SJSA1 (cell line): ENCODE measurements around the gene ANKRD13A. TPM values are rescaled to one million over a fixed set of nuclear protein-coding genes. Genes with fewer than 3 reads are reported as not detected.
"Not testable (repeated sequence)": the region's sequence is repeated elsewhere in the genome, so short reads cannot be mapped to it uniquely, and the experiment has no call there.

Experiments
- DNase-seq, 2 experiments: peaks; one replicate each; pipeline ENCODE4 v3.0.0-alpha.2; 2015 to 2020; ENCODE audit warnings: low spot score in 2 of 2, low read depth in 1 of 2
- H3K27ac ChIP-seq: fragments of 250-450 bp; sonication (Bioruptor Pico); 2 replicates; pipeline ENCODE4 v1.5.1; 2020; ENCODE audit warnings: mild to moderate bottlenecking, moderate library complexity
- H3K27me3 ChIP-seq: fragments of 250-450 bp; sonication (Bioruptor Pico); replicated peaks from 2 replicates; pipeline ENCODE4 v1.5.1; 2020; ENCODE audit warnings: mild to moderate bottlenecking, moderate library complexity
- H3K36me3 ChIP-seq: fragments of 250-450 bp; sonication (Bioruptor Pico); 2 replicates; pipeline ENCODE4 v1.5.1; 2020; ENCODE audit warnings: mild to moderate bottlenecking
- H3K4me1 ChIP-seq: fragments of 250-450 bp; sonication (Bioruptor Pico); replicated peaks from 2 replicates; pipeline ENCODE4 v1.6.1; 2021; ENCODE audit warnings: mild to moderate bottlenecking
- H3K4me3 ChIP-seq: fragments of 250-450 bp; sonication (Bioruptor Pico); 2 replicates; pipeline ENCODE4 v1.5.1; 2020; ENCODE audit warnings: mild to moderate bottlenecking
- H3K9me3 ChIP-seq: fragments of 250-450 bp; sonication (Bioruptor Pico); replicated peaks from 2 replicates; pipeline ENCODE4 v1.5.1; 2020; ENCODE audit warnings: mild to moderate bottlenecking
- total RNA-seq: library from RNA; depleted of rRNA; stranded (reverse); fragments of >200 nt; shearing (Covaris generic); gene quantifications from 2 replicates; pipeline ENCODE4 v1.2.3, GENCODE V29; 2014

ANKRD13A gene
- total RNA-seq, 1 experiment from 2014 or later, result 170 TPM

- Histone ChIP-seq H3K9me3 (no peaks in the 10 kb centered on the region), H3K4me3 (no peak overlapping the region), H3K27me3 (no peaks in the 10 kb centered on the region), H3K36me3 (peaks cover 86% of the 10 kb centered on the region), H3K27ac (no peak overlapping the region), H3K4me1 (peaks cover 26% of the 10 kb centered on the region)
- DNase-seq, result no peak
Measured at GRCh38 chr12:110033888-110034287, 34.7 kb downstream of the ANKRD13A start.

DNA sequence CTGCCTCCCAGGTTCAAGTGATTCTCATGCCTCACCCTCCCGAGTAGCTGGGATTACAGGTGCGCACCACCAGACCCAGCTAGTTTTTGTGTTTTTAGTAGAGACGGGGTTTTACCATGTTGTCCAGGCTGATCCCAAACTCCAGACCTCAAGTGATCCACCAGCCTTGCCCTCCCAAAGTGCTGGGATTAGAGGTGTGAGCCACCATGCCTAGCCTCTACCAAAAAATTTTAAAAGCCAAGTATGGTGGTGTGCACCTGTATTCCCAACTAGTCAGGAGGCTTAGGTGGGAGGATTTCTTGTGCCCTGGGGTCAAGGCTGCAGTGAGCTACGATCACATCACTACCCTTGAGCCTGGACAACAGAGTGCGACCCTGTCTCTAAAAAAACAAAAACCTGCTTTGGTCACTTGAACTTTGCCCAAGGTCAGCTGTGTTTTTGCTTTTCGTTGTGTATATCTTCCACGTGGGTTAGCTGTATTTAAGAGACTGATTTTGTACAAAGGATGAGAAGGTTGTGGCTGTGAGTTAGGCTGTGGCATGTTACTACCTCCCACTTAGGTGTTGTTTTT is 36.4 kb downstream of the ANKRD13A start:
- Histone ChIP-seq H3K27me3 (no peaks in the 10 kb centered on the region), H3K4me1 (peaks cover 29% of the 10 kb centered on the region), H3K27ac (no peak overlapping the region), H3K4me3 (no peak overlapping the region), H3K9me3 (no peaks in the 10 kb centered on the region), H3K36me3 (peaks cover 70% of the 10 kb centered on the region)
- no peak for DNase-seq

GRCh38 chr12:110037315-110037714 is 38.1 kb downstream of the ANKRD13A start:
- no peak for DNase-seq
- Histone ChIP-seq H3K27me3 (no peaks in the 10 kb centered on the region), H3K4me3 (no peak overlapping the region), H3K36me3 (peaks cover 65% of the 10 kb centered on the region), H3K27ac (no peak overlapping the region), H3K4me1 (peaks cover 34% of the 10 kb centered on the region), H3K9me3 (no peaks in the 10 kb centered on the region)

- H3K9me3 ChIP-seq, result no peaks in the 10 kb centered on the region
- no peak for DNase-seq
- H3K4me3 ChIP-seq, result no peak overlapping the region
- H3K36me3 ChIP-seq, result peaks cover 58% of the 10 kb centered on the region
- H3K27me3 ChIP-seq, result no peaks in the 10 kb centered on the region
- peaks cover 37% of the 10 kb centered on the region for H3K4me1 ChIP-seq
- H3K27ac ChIP-seq, result peak overlapping the region; percentile 93
Measured at GRCh38 chr12:110038741-110039084, 39.5 kb downstream of the ANKRD13A start.

GRCh38 chr12:110039085-110039807 is 40.0 kb downstream of the ANKRD13A start:
- Histone ChIP-seq H3K4me3 (no peak overlapping the region), H3K27me3 (no peaks in the 10 kb centered on the region), H3K27ac (peak overlapping the region; percentile 97), H3K9me3 (no peaks in the 10 kb centered on the region), H3K4me1 (peaks cover 37% of the 10 kb centered on the region), H3K36me3 (peaks cover 52% of the 10 kb centered on the region)
- peak; percentile 87 to 96 for DNase-seq

- no peaks in the 10 kb centered on the region for H3K27me3 ChIP-seq
- H3K27ac ChIP-seq, result no peak overlapping the region
- peaks cover 27% of the 10 kb centered on the region for H3K36me3 ChIP-seq
- H3K9me3 ChIP-seq, result no peaks in the 10 kb centered on the region
- no peak for DNase-seq
- H3K4me3 ChIP-seq, result no peak overlapping the region
- peaks cover 40% of the 10 kb centered on the region for H3K4me1 ChIP-seq
Measured at GRCh38 chr12:110042264-110042663, 43.0 kb downstream of the ANKRD13A start.

DNA sequence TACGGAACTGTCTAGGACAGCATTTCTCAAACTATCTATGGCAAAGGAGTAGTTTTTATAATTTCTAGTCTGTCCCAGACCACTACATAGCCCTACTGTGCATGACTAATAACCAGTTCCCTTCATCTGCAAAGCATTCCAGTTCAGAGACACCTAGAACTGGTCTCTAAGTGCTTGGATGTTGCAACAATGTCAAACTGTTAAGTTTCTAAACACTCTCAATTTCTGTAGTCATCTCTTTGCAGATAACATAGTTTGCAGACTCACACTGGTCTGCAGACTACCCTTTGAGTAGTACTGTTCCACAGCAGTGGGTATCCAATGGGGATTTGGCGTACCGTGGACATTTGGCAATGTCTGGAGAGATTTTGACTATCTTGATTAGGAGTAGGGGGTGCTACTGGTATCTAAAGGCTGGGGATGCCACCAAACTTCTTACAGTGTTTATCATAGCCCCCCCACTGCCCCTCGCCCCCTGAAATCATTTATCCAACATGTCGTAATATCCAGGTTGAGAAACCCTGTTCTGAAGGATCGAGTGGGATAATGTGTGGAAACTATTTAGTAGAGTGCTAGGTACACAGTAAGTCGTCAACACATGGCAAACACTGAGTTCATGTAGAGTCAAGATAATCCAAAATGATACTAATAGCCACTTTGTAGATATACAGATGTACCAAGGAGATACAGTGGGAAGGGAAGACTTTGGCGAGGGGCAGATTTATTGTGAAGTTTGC is 47.4 kb downstream of the ANKRD13A start:
- H3K27me3 ChIP-seq, result no peaks in the 10 kb centered on the region
- no peak overlapping the region for H3K4me3 ChIP-seq
- no peak overlapping the region for H3K27ac ChIP-seq
- peaks cover 13% of the 10 kb centered on the region for H3K36me3 ChIP-seq
- no peaks in the 10 kb centered on the region; the same call in 1 of the 2 replicates for H3K9me3 ChIP-seq
- DNase-seq, result no peak
- H3K4me1 ChIP-seq, result peaks cover 17% of the 10 kb centered on the region

GRCh38 chr12:110047297-110047940 is 48.2 kb downstream of the ANKRD13A start:
- Histone ChIP-seq H3K4me3 (peak overlapping the region; percentile 80), H3K36me3 (peaks cover 5% of the 10 kb centered on the region), H3K4me1 (peaks cover 17% of the 10 kb centered on the region), H3K27me3 (no peaks in the 10 kb centered on the region), H3K27ac (no peak overlapping the region), H3K9me3 (no peaks in the 10 kb centered on the region; the same call in 1 of the 2 replicates)
- DNase-seq, result no peak

- Histone ChIP-seq H3K4me3 (peak within 1 kb of the TSS; percentile 80), H3K4me1 (peaks cover 15% of the 10 kb centered on the region), H3K27ac (peak within 1 kb of the TSS; percentile 47), H3K36me3 (0 out of 2 replicates have a peak, but pooled peaks cover 5% of the 10 kb centered on the region), H3K9me3 (no peaks in the 10 kb centered on the region; the same call in 1 of the 2 replicates), H3K27me3 (no peaks in the 10 kb centered on the region)
- peak; percentile 90 to 94 for DNase-seq
Measured at GRCh38 chr12:110048242-110049027, 49.2 kb downstream of the ANKRD13A start, which contains the start of gene C12orf76. C12orf76 (minus strand) TSS chr12:110048522; CDS start chr12:110048495, 27 bp downstream.

- H3K36me3 ChIP-seq, DNase-seq, H3K27me3 ChIP-seq, H3K9me3 ChIP-seq: not testable (repeated sequence)
- Histone ChIP-seq H3K27ac (peak overlapping the region; percentile 47), H3K4me3 (peak overlapping the region; percentile 80), H3K4me1 (peaks cover 14% of the 10 kb centered on the region)
Measured at GRCh38 chr12:110049034-110049433, 49.8 kb downstream of the ANKRD13A start.

DNA sequence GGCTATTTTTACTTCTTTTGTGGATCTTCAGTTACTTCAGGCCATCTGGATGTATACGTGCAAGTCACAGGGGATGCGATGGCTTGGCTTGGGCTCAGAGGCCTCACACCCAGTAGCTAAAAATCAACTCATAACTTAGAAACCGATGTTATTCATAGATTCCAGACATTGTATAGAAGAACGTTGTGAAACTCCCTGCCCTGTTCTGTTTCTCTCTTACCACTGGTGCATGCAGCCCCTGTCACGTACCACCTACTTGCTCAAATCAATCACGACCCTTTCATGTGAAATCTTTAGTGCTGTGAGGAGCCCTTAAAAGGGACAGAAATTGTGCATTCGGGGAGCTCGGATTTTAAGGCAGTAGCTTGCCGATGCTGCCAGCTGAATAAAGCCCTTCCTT is 50.4 kb downstream of the ANKRD13A start:
- not testable (repeated sequence) for DNase-seq, H3K36me3 ChIP-seq, H3K27ac ChIP-seq, H3K4me3 ChIP-seq, H3K9me3 ChIP-seq, H3K27me3 ChIP-seq
- peaks cover 14% of the 10 kb centered on the region for H3K4me1 ChIP-seq

DNA sequence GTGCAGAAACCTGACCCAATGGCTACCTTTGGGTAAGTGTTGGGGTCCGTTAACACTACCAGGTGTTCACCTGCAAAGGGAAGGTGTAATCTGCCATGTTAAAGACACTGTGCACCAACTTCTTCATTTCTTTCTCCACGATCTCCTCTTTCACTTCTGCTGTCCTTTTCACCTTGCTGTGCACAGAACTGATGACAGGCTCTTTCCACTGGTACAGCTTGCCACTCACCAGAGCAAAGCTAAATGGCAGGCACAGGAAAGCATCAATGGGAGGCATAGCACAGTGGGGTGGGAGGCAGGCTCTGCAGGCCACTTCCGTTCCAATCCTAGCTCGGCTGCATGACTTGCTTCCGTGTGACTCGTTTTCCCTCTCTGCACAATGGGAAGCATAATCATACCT is 51.7 kb downstream of the ANKRD13A start:
- Histone ChIP-seq H3K36me3 (0 out of 2 replicates have a peak, but pooled peaks cover 5% of the 10 kb centered on the region), H3K27me3 (no peaks in the 10 kb centered on the region), H3K9me3 (no peaks in the 10 kb centered on the region; the same call in 1 of the 2 replicates), H3K4me3 (no peak overlapping the region), H3K27ac (no peak overlapping the region), H3K4me1 (peaks cover 26% of the 10 kb centered on the region)
- DNase-seq, result no peak
